SK-N-SH treated with all-trans-retinoic acid at 6 μM for 48 hours (cell line): Measurements from ENCODE around the gene ARGLU1.

Experiments used
- ATAC-seq: fragments of 200-7000 bp; cut with Tn5 transposase; 3 replicates; pipeline ENCODE4 v1.9.1; 2020; ENCODE audit warnings: mild to moderate bottlenecking, moderate library complexity
- ARNTL ChIP-seq: fragments of 450-650 bp; formaldehyde crosslinking; IDR thresholded peaks from 2 replicates; pipeline ENCODE4 v1.5.0; 2020; ENCODE audit warnings: low read depth, mild to moderate bottlenecking, moderate library complexity, borderline replicate concordance
- CSDC2 ChIP-seq: fragments of 250-450 bp; sonication (Bioruptor Pico); IDR thresholded peaks from 2 replicates; pipeline ENCODE4 v1.5.0; 2020; ENCODE audit warnings: mild to moderate bottlenecking, moderate library complexity
- ESRRG ChIP-seq: fragments of 250-450 bp; sonication (Bioruptor Pico); IDR thresholded peaks from 2 replicates; pipeline ENCODE4 v1.6.1; 2021; ENCODE audit warnings: mild to moderate bottlenecking
- GLIS3 ChIP-seq: fragments of 250-450 bp; sonication (Bioruptor Pico); IDR thresholded peaks from 2 replicates; pipeline ENCODE4 v1.5.0; 2020; ENCODE audit warnings: mild to moderate bottlenecking, moderate library complexity
- OSR1 ChIP-seq: fragments of 250-450 bp; sonication (Bioruptor Pico); IDR thresholded peaks from 2 replicates; pipeline ENCODE4 v1.8.0; 2022; ENCODE audit warnings: moderate library complexity, mild to moderate bottlenecking, inconsistent platforms
- PPARA ChIP-seq: fragments of 250-450 bp; sonication (Bioruptor Pico); IDR thresholded peaks from 2 replicates; pipeline ENCODE4 v1.5.0; 2020; ENCODE audit warnings: mild to moderate bottlenecking, borderline replicate concordance
- RARB ChIP-seq: fragments of 250-450 bp; sonication (Bioruptor Pico); IDR thresholded peaks from 2 replicates; pipeline ENCODE4 v1.8.0; 2021; ENCODE audit warnings: mild to moderate bottlenecking, moderate library complexity
- SNAI2 ChIP-seq: fragments of 250-450 bp; sonication (Bioruptor Pico); IDR thresholded peaks from 2 replicates; pipeline ENCODE4 v1.5.0; 2020; ENCODE audit warnings: mild to moderate bottlenecking, moderate library complexity
- TCF4 ChIP-seq: fragments of 250-450 bp; sonication (Bioruptor Pico); IDR thresholded peaks from 2 replicates; pipeline ENCODE4 v1.8.0; 2021; ENCODE audit warnings: mild to moderate bottlenecking, moderate library complexity, borderline replicate concordance
- TOX ChIP-seq: fragments of 250-450 bp; sonication (Bioruptor Pico); IDR thresholded peaks from 2 replicates; pipeline ENCODE4 v1.8.0; 2021; ENCODE audit warnings: mild to moderate bottlenecking, moderate library complexity, borderline replicate concordance
- ZC3H10 ChIP-seq: fragments of 250-450 bp; sonication (Bioruptor Pico); IDR thresholded peaks from 2 replicates; pipeline ENCODE4 v1.5.1; 2021; ENCODE audit warnings: mild to moderate bottlenecking, moderate library complexity
- ZFP3 ChIP-seq: fragments of 250-450 bp; sonication (Bioruptor Pico); IDR thresholded peaks from 2 replicates; pipeline ENCODE4 v1.5.0; 2020; ENCODE audit warnings: mild to moderate bottlenecking, moderate library complexity
- ZFP30 ChIP-seq: fragments of 450-650 bp; formaldehyde crosslinking; IDR thresholded peaks from 2 replicates; pipeline ENCODE4 v1.5.0; 2022; ENCODE audit warnings: mild to moderate bottlenecking, moderate library complexity
- ZNF565 ChIP-seq: fragments of 450-650 bp; formaldehyde crosslinking; conservative IDR thresholded peaks from 2 replicates; pipeline ENCODE4 v1.5.0; 2020; ENCODE audit warnings: low read depth, mild to moderate bottlenecking, moderate library complexity
- ZNF70 ChIP-seq: fragments of 450-650 bp; formaldehyde crosslinking; IDR thresholded peaks from 2 replicates; pipeline ENCODE4 v1.5.0; 2020; ENCODE audit warnings: mild to moderate bottlenecking, moderate library complexity
- ZNF8 ChIP-seq: fragments of 450-650 bp; formaldehyde crosslinking; IDR thresholded peaks from 2 replicates; pipeline ENCODE4 v1.5.0; 2020; ENCODE audit warnings: mild to moderate bottlenecking, moderate library complexity
- TF ChIP-seq, protein P1 (sequence below): fragments of 250-450 bp; sonication (Bioruptor Pico); IDR thresholded peaks from 2 replicates; pipeline ENCODE4 v1.5.1; 2021; ENCODE audit warnings: mild to moderate bottlenecking, moderate library complexity
- TF ChIP-seq, protein P2 (sequence below): fragments of 250-450 bp; sonication (Bioruptor Pico); IDR thresholded peaks from 2 replicates; pipeline ENCODE4 v1.8.0; 2020; ENCODE audit warnings: mild to moderate bottlenecking, moderate library complexity, borderline replicate concordance
- TF ChIP-seq, protein P3 (sequence below): fragments of 250-450 bp; sonication (Bioruptor Pico); IDR thresholded peaks from 2 replicates; pipeline ENCODE4 v1.5.1; 2020; ENCODE audit warnings: low read depth, mild to moderate bottlenecking, moderate library complexity

The ARGLU1 gene

DNA sequence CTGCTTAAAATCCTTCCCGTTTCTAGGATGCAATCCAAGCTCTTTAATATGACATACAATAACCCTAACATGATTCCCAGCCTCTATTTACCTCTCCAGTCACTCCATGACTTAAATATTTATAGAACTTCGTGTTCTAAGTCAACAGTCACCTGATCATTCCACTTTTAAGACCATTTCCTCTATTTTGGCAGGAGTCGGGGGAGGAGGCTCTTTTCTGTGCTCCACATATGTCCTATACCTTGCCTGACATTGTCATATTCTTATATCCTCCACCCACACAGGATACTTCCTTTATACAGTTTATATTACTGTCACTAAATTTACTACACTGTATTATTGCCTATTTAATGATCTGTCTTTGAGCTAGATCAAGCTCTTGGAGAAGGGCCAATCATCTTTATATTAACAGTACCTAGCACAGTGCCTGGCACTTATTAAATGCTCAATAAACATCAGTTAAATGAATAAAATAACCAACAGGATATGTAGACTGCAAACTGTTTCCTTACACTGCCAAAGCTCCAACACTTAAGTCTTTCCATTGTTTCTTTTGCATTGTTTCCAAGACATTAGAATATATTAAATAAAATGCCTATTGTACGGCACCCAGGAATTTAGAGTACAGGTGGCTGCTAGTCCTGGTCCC is 2.7 kb downstream of the ARGLU1 start:
- TF ChIP-seq CSDC2 (CRISPR knock-in tag) (no peak), SNAI2 (CRISPR knock-in tag) (no peak), ESRRG (no peak), TCF4 (no peak), ZNF70 (CRISPR knock-in tag) (no peak), TOX (no peak), RARB (CRISPR knock-in tag) (no peak), GLIS3 (no peak)
- TF ChIP-seq, protein P1, sequence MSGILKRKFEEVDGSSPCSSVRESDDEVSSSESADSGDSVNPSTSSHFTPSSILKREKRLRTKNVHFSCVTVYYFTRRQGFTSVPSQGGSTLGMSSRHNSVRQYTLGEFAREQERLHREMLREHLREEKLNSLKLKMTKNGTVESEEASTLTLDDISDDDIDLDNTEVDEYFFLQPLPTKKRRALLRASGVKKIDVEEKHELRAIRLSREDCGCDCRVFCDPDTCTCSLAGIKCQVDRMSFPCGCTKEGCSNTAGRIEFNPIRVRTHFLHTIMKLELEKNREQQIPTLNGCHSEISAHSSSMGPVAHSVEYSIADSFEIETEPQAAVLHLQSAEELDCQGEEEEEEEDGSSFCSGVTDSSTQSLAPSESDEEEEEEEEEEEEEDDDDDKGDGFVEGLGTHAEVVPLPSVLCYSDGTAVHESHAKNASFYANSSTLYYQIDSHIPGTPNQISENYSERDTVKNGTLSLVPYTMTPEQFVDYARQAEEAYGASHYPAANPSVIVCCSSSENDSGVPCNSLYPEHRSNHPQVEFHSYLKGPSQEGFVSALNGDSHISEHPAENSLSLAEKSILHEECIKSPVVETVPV (CRISPR knock-in tag), result no peak
- TF ChIP-seq, all 23 proteins: peak for 0
- ATAC-seq, result no peak

DNA sequence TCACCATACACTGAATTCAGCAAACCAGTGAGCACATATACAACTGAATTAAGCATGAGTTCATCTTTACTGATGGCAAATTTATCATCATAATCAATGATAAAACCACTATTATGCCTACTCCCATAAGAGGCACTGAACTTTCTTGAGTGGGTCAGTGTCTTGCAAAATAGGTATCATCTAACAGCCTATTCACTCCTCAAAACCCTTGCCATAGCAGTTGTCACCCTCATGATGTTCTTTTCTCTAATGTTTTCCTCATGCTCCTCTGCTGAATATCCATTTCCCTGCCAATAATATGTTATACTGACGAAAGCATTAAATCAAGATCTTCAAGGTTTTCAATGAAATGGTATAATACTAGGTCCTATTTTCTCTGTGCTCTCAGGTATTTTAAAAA is 5.6 kb downstream of the ARGLU1 start:
- TF ChIP-seq ZNF565 (CRISPR knock-in tag), result no peak
- 0 out of 2 replicates have a peak, but pooled peaks have one; percentile 24 for TF ChIP-seq ZFP3 (CRISPR knock-in tag)
- TF ChIP-seq, all 23 proteins: peak for 1
- ATAC-seq, result no peak

DNA sequence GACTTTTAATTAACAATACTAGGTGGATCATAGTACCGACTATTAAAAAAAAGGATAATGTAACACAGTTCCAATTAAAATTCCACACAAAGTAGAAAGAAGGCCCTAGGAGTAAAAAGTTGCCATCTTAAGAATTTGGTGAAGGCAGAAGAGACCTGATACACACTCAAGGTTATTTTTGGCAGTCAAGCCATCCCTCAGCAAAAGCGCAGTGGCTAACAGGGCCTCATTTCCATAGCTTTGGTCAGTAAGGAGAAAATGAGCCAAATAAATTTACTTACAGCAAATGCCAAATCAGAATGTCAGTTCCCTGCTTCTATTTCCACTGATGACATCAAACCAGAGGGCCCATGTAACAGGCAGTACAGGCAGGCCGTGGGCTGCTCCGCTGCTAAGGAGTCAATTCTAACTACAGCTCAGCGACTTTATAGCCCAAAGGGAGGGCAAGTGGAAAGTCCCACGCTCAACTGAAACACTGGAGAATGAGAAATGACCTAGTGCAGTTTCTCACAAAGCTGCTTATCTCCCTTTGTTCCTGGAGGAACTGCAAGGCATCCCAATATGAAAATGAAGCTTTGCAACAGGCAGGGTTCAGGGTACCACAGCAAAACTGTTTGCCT is 6.3 kb downstream of the ARGLU1 start:
- TF ChIP-seq ZFP3 (CRISPR knock-in tag) (no peak), ZFP30 (no peak), TOX (no peak), SNAI2 (CRISPR knock-in tag) (no peak), ZNF8 (CRISPR knock-in tag) (no peak), OSR1 (CRISPR knock-in tag) (no peak), PPARA (CRISPR knock-in tag) (no peak), ZC3H10 (CRISPR knock-in tag) (no peak), CSDC2 (CRISPR knock-in tag) (no peak), TCF4 (no peak), ARNTL (CRISPR knock-in tag) (no peak), ZNF70 (CRISPR knock-in tag) (no peak), ESRRG (no peak)
- TF ChIP-seq, protein P2, sequence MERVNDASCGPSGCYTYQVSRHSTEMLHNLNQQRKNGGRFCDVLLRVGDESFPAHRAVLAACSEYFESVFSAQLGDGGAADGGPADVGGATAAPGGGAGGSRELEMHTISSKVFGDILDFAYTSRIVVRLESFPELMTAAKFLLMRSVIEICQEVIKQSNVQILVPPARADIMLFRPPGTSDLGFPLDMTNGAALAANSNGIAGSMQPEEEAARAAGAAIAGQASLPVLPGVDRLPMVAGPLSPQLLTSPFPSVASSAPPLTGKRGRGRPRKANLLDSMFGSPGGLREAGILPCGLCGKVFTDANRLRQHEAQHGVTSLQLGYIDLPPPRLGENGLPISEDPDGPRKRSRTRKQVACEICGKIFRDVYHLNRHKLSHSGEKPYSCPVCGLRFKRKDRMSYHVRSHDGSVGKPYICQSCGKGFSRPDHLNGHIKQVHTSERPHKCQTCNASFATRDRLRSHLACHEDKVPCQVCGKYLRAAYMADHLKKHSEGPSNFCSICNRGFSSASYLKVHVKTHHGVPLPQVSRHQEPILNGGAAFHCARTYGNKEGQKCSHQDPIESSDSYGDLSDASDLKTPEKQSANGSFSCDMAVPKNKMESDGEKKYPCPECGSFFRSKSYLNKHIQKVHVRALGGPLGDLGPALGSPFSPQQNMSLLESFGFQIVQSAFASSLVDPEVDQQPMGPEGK (CRISPR knock-in tag), result no peak
- TF ChIP-seq, protein P1 (CRISPR knock-in tag), result no peak
- 0 out of 3 replicates have a peak, but pooled peaks have one; percentile 27 for ATAC-seq

DNA sequence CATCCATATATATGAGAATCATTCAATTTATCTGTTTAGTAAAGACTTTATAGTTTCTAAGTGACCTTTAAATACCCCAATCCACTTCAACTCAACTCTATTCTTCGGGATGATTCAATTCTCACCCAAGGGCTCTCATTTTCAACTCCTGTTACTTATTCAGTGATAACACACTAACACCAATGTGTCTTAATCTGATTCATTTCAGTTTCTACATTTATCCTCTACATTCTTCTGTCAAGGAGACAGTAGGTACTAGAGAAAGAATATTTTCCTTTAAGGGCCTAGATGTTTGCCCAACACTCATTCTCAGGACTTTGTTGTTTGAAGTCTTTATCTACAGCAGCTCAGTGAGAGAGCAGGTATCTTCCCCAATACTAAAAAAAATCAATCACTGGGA is 7.1 kb downstream of the ARGLU1 start:
- TF ChIP-seq ZNF8 (CRISPR knock-in tag), result no peak
- TF ChIP-seq, protein P3, sequence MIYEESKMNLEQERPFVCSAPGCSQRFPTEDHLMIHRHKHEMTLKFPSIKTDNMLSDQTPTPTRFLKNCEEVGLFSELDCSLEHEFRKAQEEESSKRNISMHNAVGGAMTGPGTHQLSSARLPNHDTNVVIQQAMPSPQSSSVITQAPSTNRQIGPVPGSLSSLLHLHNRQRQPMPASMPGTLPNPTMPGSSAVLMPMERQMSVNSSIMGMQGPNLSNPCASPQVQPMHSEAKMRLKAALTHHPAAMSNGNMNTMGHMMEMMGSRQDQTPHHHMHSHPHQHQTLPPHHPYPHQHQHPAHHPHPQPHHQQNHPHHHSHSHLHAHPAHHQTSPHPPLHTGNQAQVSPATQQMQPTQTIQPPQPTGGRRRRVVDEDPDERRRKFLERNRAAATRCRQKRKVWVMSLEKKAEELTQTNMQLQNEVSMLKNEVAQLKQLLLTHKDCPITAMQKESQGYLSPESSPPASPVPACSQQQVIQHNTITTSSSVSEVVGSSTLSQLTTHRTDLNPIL, result no peak
- TF ChIP-seq ZNF565 (CRISPR knock-in tag), result no peak
- TF ChIP-seq OSR1 (CRISPR knock-in tag), result no peak
- TF ChIP-seq ZC3H10 (CRISPR knock-in tag), result no peak
- TF ChIP-seq, protein P2 (CRISPR knock-in tag), result no peak
- no peak for TF ChIP-seq ZFP3 (CRISPR knock-in tag)
- TF ChIP-seq PPARA (CRISPR knock-in tag), result no peak
- no peak for ATAC-seq
